PC-9 (cell line): Measurements from ENCODE around the gene UBXN2A. TPM values are rescaled to one million over a fixed set of nuclear protein-coding genes. Genes with fewer than 3 reads are reported as not detected.

ENCODE experiments used
- BruUV-seq: library from RNA; stranded (reverse); fragments of 400-500 nt; replicated peaks from 2 replicates; lab custom pipeline; 2021; lab: Mats Ljungman, UMichigan
- CTCF ChIA-PET: fragments of 300-600 bp; sonication (Branson Sonifier 250); formaldehyde crosslinking; loops from one replicate; lab custom pipeline; 2022; ENCODE audit warnings: antibody characterized with exemption; lab: Charles Lee
- POLR2A ChIA-PET: fragments of 300-600 bp; sonication (Branson Sonifier 250); formaldehyde crosslinking; loops from one replicate; lab custom pipeline; 2022; ENCODE audit warnings: antibody characterized with exemption; ENCODE audit not compliant: unreplicated experiment; lab: Charles Lee
- DNase-seq, 2 experiments: peaks; one replicate each; pipeline versions ENCODE4 v3.0.0 to v3.0.0-alpha.2; 2015 to 2022; ENCODE audit warnings: mixed read lengths in 1 of 2
- H2AFZ ChIP-seq: fragments of 200-600 bp; sonication (generic); 2 replicates; pipeline ENCODE4 v1.8.1; 2017; ENCODE audit warnings: antibody characterized with exemption
- H3F3A ChIP-seq: fragments of 200-600 bp; sonication (generic); 2 replicates; pipeline ENCODE4 v1.8.1; 2017; ENCODE audit warnings: antibody characterized with exemption, mild to moderate bottlenecking, low read depth; ENCODE audit not compliant: insufficient read depth
- H3K27ac ChIP-seq: fragments of 200-600 bp; sonication (generic); 2 replicates; pipeline ENCODE4 v1.6.1; 2016; ENCODE audit warnings: mixed run types
- H3K27me3 ChIP-seq: fragments of 200-600 bp; sonication (generic); 2 replicates; pipeline ENCODE4 v1.6.1; 2016; ENCODE audit warnings: low read depth, mixed run types; ENCODE audit not compliant: insufficient read depth
- H3K36me3 ChIP-seq: fragments of 200-600 bp; sonication (generic); 2 replicates; pipeline ENCODE4 v1.6.1; 2016; ENCODE audit warnings: low read depth, mixed run types
- H3K4me1 ChIP-seq: fragments of 200-600 bp; sonication (generic); replicated peaks from 2 replicates; pipeline ENCODE4 v1.6.1; 2016; ENCODE audit warnings: mixed run types; ENCODE audit not compliant: insufficient read depth
- H3K4me2 ChIP-seq: fragments of 200-600 bp; sonication (generic); 2 replicates; pipeline ENCODE4 v1.6.1; 2017; ENCODE audit warnings: mixed run types
- H3K4me3 ChIP-seq: fragments of 200-600 bp; sonication (generic); 2 replicates; pipeline ENCODE4 v1.6.1; 2016; ENCODE audit warnings: mixed run types
- H3K79me2 ChIP-seq: fragments of 200-600 bp; sonication (generic); 2 replicates; pipeline ENCODE4 v1.6.1; 2017; ENCODE audit warnings: low read depth, mixed run types
- H3K9me2 ChIP-seq: fragments of 200-600 bp; sonication (generic); 2 replicates; pipeline ENCODE4 v1.8.1; 2017; ENCODE audit warnings: mild to moderate bottlenecking; ENCODE audit not compliant: insufficient read depth
- H3K9me3 ChIP-seq: fragments of 200-600 bp; sonication (generic); 2 replicates; pipeline ENCODE4 v1.8.1; 2016; ENCODE audit warnings: low read depth; ENCODE audit not compliant: insufficient read depth
- H4K20me1 ChIP-seq: fragments of 200-600 bp; sonication (generic); 2 replicates; pipeline ENCODE4 v1.8.1; 2017; ENCODE audit not compliant: insufficient read depth
- EZH2 ChIP-seq: fragments of 200-600 bp; sonication (generic); IDR thresholded peaks from 2 replicates; pipeline ENCODE4 v1.8.0; 2017; ENCODE audit warnings: antibody characterized with exemption, low read depth
- intact Hi-C: fragments of 100-400 bp; cut with micrococcal nuclease; formaldehyde crosslinking; loops from one replicate; pipeline ENCODE4 v1.10.0; 2022; ENCODE audit not compliant: unreplicated experiment
- total RNA-seq: library from RNA; stranded (reverse); gene quantifications from 2 replicates; pipeline ENCODE4 v1.2.3, GENCODE V29; 2021
- TF ChIP-seq, protein P1 (sequence below): fragments of 200-600 bp; sonication (generic); conservative IDR thresholded peaks from 2 replicates; pipeline ENCODE4 v1.6.1; 2017; ENCODE audit warnings: mixed run types, antibody characterized with exemption, mild to moderate bottlenecking, moderate library complexity

Gene UBXN2A
- total RNA-seq, 1 experiment from 2014 or later, result 16.9 TPM

GRCh38 chr2:23953625-23954024 is 13.4 kb downstream of the UBXN2A start:
- Histone ChIP-seq H3K79me2 (peaks cover 13% of the 10 kb centered on the region; the same call in 1 of the 2 replicates), H3K36me3 (no peaks in the 10 kb centered on the region)
- CTCF ChIA-PET, result no interaction called here

DNA sequence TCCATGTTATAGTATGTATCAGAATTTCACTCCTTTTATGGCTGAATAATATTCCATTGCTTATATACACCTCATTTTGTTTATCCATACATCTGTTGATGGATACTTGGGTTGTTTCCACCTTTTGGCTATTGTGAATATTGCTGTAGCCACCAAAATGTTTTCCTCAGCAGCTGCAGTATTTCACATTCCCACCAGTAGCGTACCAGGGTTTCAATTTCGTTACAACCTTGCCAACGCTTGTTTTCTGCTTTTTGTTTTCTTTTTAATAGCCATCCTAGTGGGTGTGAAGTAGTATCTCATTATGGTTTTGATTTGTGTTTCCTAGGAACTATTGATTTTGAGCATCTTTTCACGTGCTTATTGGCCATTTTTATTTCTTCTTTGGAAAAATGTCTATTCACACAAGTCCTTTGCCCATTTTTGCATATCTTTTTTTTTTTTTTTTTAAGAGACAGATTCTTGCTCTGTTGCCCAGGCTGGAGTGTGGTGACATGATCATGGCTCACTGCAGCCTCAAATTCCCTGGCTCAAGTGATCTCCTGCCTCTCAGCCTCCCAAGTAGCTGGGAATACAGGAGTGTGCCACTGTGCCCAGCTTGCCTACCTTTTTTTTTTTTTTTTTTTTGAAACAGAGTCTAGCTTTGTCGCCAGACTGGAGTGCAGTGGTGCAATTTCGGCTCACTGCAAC is 14.2 kb downstream of the UBXN2A start:
- H4K20me1 ChIP-seq, result no peaks in the 10 kb centered on the region
- no peaks in the 10 kb centered on the region for H3K9me3 ChIP-seq
- H3K4me1 ChIP-seq, result no peaks in the 10 kb centered on the region
- H3F3A ChIP-seq, result no peaks in the 10 kb centered on the region
- intact Hi-C loops, result no loop called here
- H3K36me3 ChIP-seq, result no peaks in the 10 kb centered on the region
- H3K27me3 ChIP-seq, result no peaks in the 10 kb centered on the region
- no peak overlapping the region for H3K27ac ChIP-seq
- no peak overlapping the region for H2AFZ ChIP-seq
- no peak for DNase-seq
- H3K4me3 ChIP-seq, result no peak overlapping the region
- ChIA-PET CTCF (no interaction called here), POLR2A (interaction anchor here (0.7 kb wide), 1 partner anchor 93 kb away, joined by 17 read pairs; no protein-coding TSS in a partner anchor)
- no peak overlapping the region for H3K4me2 ChIP-seq
- no peak for TF ChIP-seq EZH2
- TF ChIP-seq, protein P1, sequence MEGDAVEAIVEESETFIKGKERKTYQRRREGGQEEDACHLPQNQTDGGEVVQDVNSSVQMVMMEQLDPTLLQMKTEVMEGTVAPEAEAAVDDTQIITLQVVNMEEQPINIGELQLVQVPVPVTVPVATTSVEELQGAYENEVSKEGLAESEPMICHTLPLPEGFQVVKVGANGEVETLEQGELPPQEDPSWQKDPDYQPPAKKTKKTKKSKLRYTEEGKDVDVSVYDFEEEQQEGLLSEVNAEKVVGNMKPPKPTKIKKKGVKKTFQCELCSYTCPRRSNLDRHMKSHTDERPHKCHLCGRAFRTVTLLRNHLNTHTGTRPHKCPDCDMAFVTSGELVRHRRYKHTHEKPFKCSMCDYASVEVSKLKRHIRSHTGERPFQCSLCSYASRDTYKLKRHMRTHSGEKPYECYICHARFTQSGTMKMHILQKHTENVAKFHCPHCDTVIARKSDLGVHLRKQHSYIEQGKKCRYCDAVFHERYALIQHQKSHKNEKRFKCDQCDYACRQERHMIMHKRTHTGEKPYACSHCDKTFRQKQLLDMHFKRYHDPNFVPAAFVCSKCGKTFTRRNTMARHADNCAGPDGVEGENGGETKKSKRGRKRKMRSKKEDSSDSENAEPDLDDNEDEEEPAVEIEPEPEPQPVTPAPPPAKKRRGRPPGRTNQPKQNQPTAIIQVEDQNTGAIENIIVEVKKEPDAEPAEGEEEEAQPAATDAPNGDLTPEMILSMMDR, result no peak
- H3K79me2 ChIP-seq, result peaks cover 13% of the 10 kb centered on the region; the same call in 1 of the 2 replicates
- H3K9me2 ChIP-seq, result no peaks in the 10 kb centered on the region
- BruUV-seq, result no TSS peak

More at GRCh38 chr2:23953625-23954024, 13.4 kb downstream of the UBXN2A start:
- Histone ChIP-seq H3K27ac (no peak overlapping the region), H3F3A (no peaks in the 10 kb centered on the region), H4K20me1 (no peaks in the 10 kb centered on the region), H3K9me2 (no peaks in the 10 kb centered on the region), H3K27me3 (no peaks in the 10 kb centered on the region), H3K4me2 (no peak overlapping the region), H2AFZ (no peak overlapping the region), H3K4me1 (no peaks in the 10 kb centered on the region), H3K9me3 (no peaks in the 10 kb centered on the region), H3K4me3 (no peak overlapping the region)
- no TSS peak for BruUV-seq
- TF ChIP-seq, protein P1, result no peak
- no peak for TF ChIP-seq EZH2
- POLR2A ChIA-PET, result interaction anchor here (0.7 kb wide), 1 partner anchor 126 kb away, joined by 3 read pairs; no protein-coding TSS in a partner anchor
- intact Hi-C loops, result no loop called here
- DNase-seq, result no peak

DNA sequence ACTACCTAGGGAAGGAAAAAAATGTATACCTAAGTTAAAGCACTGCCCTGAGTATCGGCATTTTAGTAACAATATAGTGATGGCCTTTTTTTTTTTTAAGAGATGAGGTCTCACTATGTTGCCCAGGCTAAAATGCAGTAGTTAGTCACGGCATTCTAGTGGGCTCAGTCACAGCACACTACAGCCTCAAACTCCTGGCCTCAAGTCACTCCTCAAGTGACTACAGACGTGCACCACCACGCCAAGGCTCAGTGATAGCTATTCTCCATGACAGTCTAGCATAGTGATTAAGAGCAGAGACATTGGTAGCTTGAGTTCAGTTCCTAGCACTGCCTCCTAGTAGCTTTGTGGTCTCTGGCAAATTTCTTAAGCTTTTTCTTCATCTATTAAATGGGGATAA is 27.6 kb downstream of the UBXN2A start:
- CTCF ChIA-PET, result no interaction called here
- no peaks in the 10 kb centered on the region for H3K9me2 ChIP-seq
- no peak overlapping the region for H3K4me2 ChIP-seq
- no peaks in the 10 kb centered on the region for H3K79me2 ChIP-seq
- no TSS peak for BruUV-seq
- H3K9me3 ChIP-seq, result 0 out of 2 replicates have a peak, but pooled peaks cover 3% of the 10 kb centered on the region
- intact Hi-C loops, result no loop called here
- TF ChIP-seq EZH2, result no peak
- TF ChIP-seq, protein P1, result no peak
- H3F3A ChIP-seq, result peaks cover 6% of the 10 kb centered on the region; the same call in 1 of the 2 replicates
- no peak for DNase-seq
- H3K4me3 ChIP-seq, result no peak overlapping the region
- H4K20me1 ChIP-seq, result no peaks in the 10 kb centered on the region; the same call in 1 of the 2 replicates
- no peak overlapping the region for H2AFZ ChIP-seq
- no peaks in the 10 kb centered on the region for H3K27me3 ChIP-seq
- H3K36me3 ChIP-seq, result peaks cover 4% of the 10 kb centered on the region
- no peaks in the 10 kb centered on the region for H3K4me1 ChIP-seq
- H3K27ac ChIP-seq, result no peak overlapping the region
- POLR2A ChIA-PET, result no interaction called here
